ENCODE results near the gene EXOC6B. TPM values are rescaled to one million over a fixed set of nuclear protein-coding genes. Genes with fewer than 3 reads are reported as not detected.

The EXOC6B gene
- total and polyA plus RNA-seq, 8 donors: 2.4 to 19.2 (median 11.3) TPM

GRCh38 chr2:72138011-72138881 lies 687.6 kb downstream of the EXOC6B start:
- WGBS, 2 donors: 64 to 65% methylated on average over 23 to 24 of the region's 24 CpGs
- DNase-seq: peak in 3 of 6 donors; percentile 14 to 72 (median 50)
- no peak for TF ChIP-seq CTCF (IDR thresholded peaks at IDR 0.05)
- Histone ChIP-seq H3K27me3 (no peaks in the 10 kb centered on the region), H3K36me3 (no peaks in the 10 kb centered on the region), H3K27ac (no peak overlapping the region), H3K9me3 (no peaks in the 10 kb centered on the region), H3K4me1 (no peaks in the 10 kb centered on the region), H3K4me3 (no peak overlapping the region)
- peak in 3 of 4 donors; percentile 5 to 38 (median 19) for ATAC-seq
- no peak for FAIRE-seq
- intact Hi-C loops (cut with DNase I): no loop called here

GRCh38 chr2:72137498-72138010 lies 688.3 kb downstream of the EXOC6B start:
- ATAC-seq (peak; percentile 75 to 90 (median 80)), DNase-seq (peak in 5 of 6 donors; percentile 29 to 92 (median 74)), FAIRE-seq (no peak)
- Histone ChIP-seq H3K4me3 (no peak overlapping the region), H3K4me1 (no peaks in the 10 kb centered on the region), H3K9me3 (no peaks in the 10 kb centered on the region), H3K27ac (no peak overlapping the region), H3K27me3 (no peaks in the 10 kb centered on the region), H3K36me3 (no peaks in the 10 kb centered on the region)
- intact Hi-C loops (cut with DNase I): no loop called here
- WGBS, 2 donors: 18 to 19% methylated on average over 10 of the region's 10 CpGs
- peak; percentile 86 to 91 (median 88) for TF ChIP-seq CTCF (IDR thresholded peaks at IDR 0.05)

- 46 to 51% methylated on average over 7 of the region's 7 CpGs for WGBS, 2 donors
- ATAC-seq (no peak), DNase-seq (peak in 2 of 6 donors; percentile 39 to 41), FAIRE-seq (no peak)
- H3K27ac ChIP-seq: no peak overlapping the region
- no peaks in the 10 kb centered on the region for H3K36me3 ChIP-seq
- H3K4me3 ChIP-seq: no peak overlapping the region
- H3K9me3 ChIP-seq: no peaks in the 10 kb centered on the region
- H3K4me1 ChIP-seq: no peaks in the 10 kb centered on the region
- intact Hi-C loops (cut with DNase I): no loop called here
- H3K27me3 ChIP-seq: no peaks in the 10 kb centered on the region
- no peak for TF ChIP-seq CTCF (IDR thresholded peaks at IDR 0.05)
Observed at GRCh38 chr2:72136933-72137497, 688.8 kb downstream of the EXOC6B start.

GRCh38 chr2:72136331-72136730 lies 689.5 kb downstream of the EXOC6B start:
- no peaks in the 10 kb centered on the region for H3K9me3 ChIP-seq
- H3K4me3 ChIP-seq: no peak overlapping the region
- no peak for TF ChIP-seq CTCF (IDR thresholded peaks at IDR 0.05)
- no peak for ATAC-seq
- no peaks in the 10 kb centered on the region for H3K27me3 ChIP-seq
- intact Hi-C loops (cut with DNase I): no loop called here
- 71 to 75% methylated on average over 10 of the region's 10 CpGs for WGBS, 2 donors
- DNase-seq: no peak
- H3K4me1 ChIP-seq: no peaks in the 10 kb centered on the region
- H3K36me3 ChIP-seq: no peaks in the 10 kb centered on the region
- H3K27ac ChIP-seq: no peak overlapping the region
- FAIRE-seq: no peak

All from pancreas (tissue), 10 donors.